ENCODE data around the gene TTN.

Gene TTN

GRCh38 chr2:178783889-178784288, 23.3 kb downstream of the TTN start:
- no peak for TF ChIP-seq CTCF (IDR thresholded peaks at IDR 0.05; ENCODE audit: control insufficient read depth, insufficient read depth, low read depth, low read length, missing control alignments)
- no peak overlapping the region for H3K4me3 ChIP-seq (ENCODE audit: control insufficient read depth, low read depth, low read length)
- no peak for DNase-seq (ENCODE audit: low read depth)

- no peak for TF ChIP-seq CTCF (IDR thresholded peaks at IDR 0.05; ENCODE audit: control insufficient read depth, insufficient read depth, low read depth, low read length, missing control alignments)
- no peak overlapping the region for H3K4me3 ChIP-seq (ENCODE audit: control insufficient read depth, low read depth, low read length)
- no peak for DNase-seq (ENCODE audit: low read depth)
Measured at GRCh38 chr2:178782236-178782635, 25.0 kb downstream of the TTN start.

- TF ChIP-seq CTCF (IDR thresholded peaks at IDR 0.05; ENCODE audit: control insufficient read depth, insufficient read depth, low read depth, low read length, missing control alignments) = no peak
- DNase-seq (ENCODE audit: low read depth) = no peak
- H3K4me3 ChIP-seq (ENCODE audit: control insufficient read depth, low read depth, low read length) = no peak overlapping the region
Measured at GRCh38 chr2:178777577-178777976, 29.6 kb downstream of the TTN start.

GRCh38 chr2:178776751-178777150, 30.5 kb downstream of the TTN start:
- DNase-seq (ENCODE audit: low read depth) = no peak
- no peak overlapping the region for H3K4me3 ChIP-seq (ENCODE audit: control insufficient read depth, low read depth, low read length)
- TF ChIP-seq CTCF (IDR thresholded peaks at IDR 0.05; ENCODE audit: control insufficient read depth, insufficient read depth, low read depth, low read length, missing control alignments) = no peak

GRCh38 chr2:178775975-178776374, 31.2 kb downstream of the TTN start:
- H3K4me3 ChIP-seq (ENCODE audit: control insufficient read depth, low read depth, low read length) = no peak overlapping the region
- TF ChIP-seq CTCF (IDR thresholded peaks at IDR 0.05; ENCODE audit: control insufficient read depth, insufficient read depth, low read depth, low read length, missing control alignments) = no peak
- no peak for DNase-seq (ENCODE audit: low read depth)

GRCh38 chr2:178770518-178770917, 36.7 kb downstream of the TTN start:
- H3K4me3 ChIP-seq (ENCODE audit: control insufficient read depth, low read depth, low read length) = no peak overlapping the region
- TF ChIP-seq CTCF (IDR thresholded peaks at IDR 0.05; ENCODE audit: control insufficient read depth, insufficient read depth, low read depth, low read length, missing control alignments) = no peak
- no peak for DNase-seq (ENCODE audit: low read depth)
